GM13976 (cell line): ENCODE results near the gene HTATIP2.
"Not testable (repeated sequence)": the region's sequence is repeated elsewhere in the genome, so short reads cannot be mapped to it uniquely, and the experiment has no call there.

Source experiments
- DNase-seq: peaks from one replicate; pipeline ENCODE4 v3.0.0; 2012; ENCODE audit warnings: low spot score
- CTCF ChIP-seq: IDR thresholded peaks from 2 replicates; pipeline ENCODE4 v1.5.1; 2012; ENCODE audit warnings: borderline replicate concordance, mild to moderate bottlenecking; ENCODE audit not compliant: insufficient read depth; ENCODE audit errors: extremely low read depth, missing control alignments, control extremely low read depth
- in situ Hi-C: fragments of 300-500 bp; cut with MboI; formaldehyde crosslinking; loops from one replicate; pipeline ENCODE4 v1.12.0; 2022; ENCODE audit warnings: low sequenced_read_pairs, mixed read lengths, inconsistent platforms; ENCODE audit not compliant: unreplicated experiment

HTATIP2 gene

GRCh38 chr11:20360650-20361049, 2.9 kb upstream of the HTATIP2 start:
- no peak for TF ChIP-seq CTCF
- in situ Hi-C loops, result no loop called here
- no peak for DNase-seq

GRCh38 chr11:20362481-20362880, 1.0 kb upstream of the HTATIP2 start:
- no peak for TF ChIP-seq CTCF
- in situ Hi-C loops, result no loop called here
- no peak for DNase-seq

GRCh38 chr11:20363149-20363499, 390 bp upstream of the HTATIP2 start:
- TF ChIP-seq CTCF, result no peak
- in situ Hi-C loops, result no loop called here
- peak; percentile 34 for DNase-seq

GRCh38 chr11:20364341-20364792, 853 bp downstream of the HTATIP2 start:
- in situ Hi-C loops, result no loop called here
- no peak for DNase-seq
- TF ChIP-seq CTCF, result no peak

GRCh38 chr11:20365465-20365864, 2.0 kb downstream of the HTATIP2 start:
- DNase-seq, in situ Hi-C loops: not testable (repeated sequence)

- in situ Hi-C loops, result no loop called here
- no peak for TF ChIP-seq CTCF
- DNase-seq, result no peak
These were observed 3.9 kb downstream of the HTATIP2 start for GRCh38 chr11:20367313-20367948.

GRCh38 chr11:20368438-20368837, 4.9 kb downstream of the HTATIP2 start:
- in situ Hi-C loops, result no loop called here
- DNase-seq, result no peak
- TF ChIP-seq CTCF, result no peak
